Peyer's patch (tissue), 4 donors: ENCODE data around the gene MYH7.

Experiments used
- POLR2A ChIP-seq, 2 donors: fragments of 450-650 bp; IDR thresholded peaks; one replicate each; pipeline ENCODE4 v1.5.1; 2017; ENCODE audit warnings: antibody characterized with exemption in 2 of 2, mild to moderate bottlenecking in 2 of 2, moderate library complexity in 2 of 2
- TF ChIP-seq, protein P1 (sequence below), 6 experiments: fragments of 450-650 bp in 4 of 6; fragments of 200-600 bp in 2 of 6; sonication (generic) in 1 of 6; IDR thresholded peaks; one replicate each; pipeline ENCODE4 v1.5.1; 2017 to 2019; ENCODE audit warnings: antibody characterized with exemption in 6 of 6, mild to moderate bottlenecking in 3 of 6, moderate library complexity in 1 of 6

DNA sequence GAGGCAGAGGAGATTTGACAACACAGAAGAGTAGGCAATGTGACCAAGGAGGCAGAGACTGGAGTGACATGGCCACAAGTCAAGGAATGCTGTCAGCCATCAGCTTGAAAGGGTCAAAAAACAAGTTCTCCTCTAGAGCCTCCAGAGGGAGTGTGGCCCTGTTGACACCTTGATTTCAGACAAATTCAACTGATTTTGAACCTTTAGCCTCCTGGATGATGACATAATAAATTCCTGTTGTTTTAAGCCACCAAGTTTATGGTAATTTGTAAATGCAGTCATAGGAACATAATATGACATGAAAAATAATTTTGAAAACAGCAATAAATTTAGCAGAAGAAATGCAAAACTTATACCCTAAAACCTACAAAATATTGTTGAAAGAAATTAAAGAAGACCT lies 25.5 kb upstream of the MYH7 start:
- TF ChIP-seq POLR2A (IDR thresholded peaks at IDR 0.05), result no peak
- TF ChIP-seq, protein P1, sequence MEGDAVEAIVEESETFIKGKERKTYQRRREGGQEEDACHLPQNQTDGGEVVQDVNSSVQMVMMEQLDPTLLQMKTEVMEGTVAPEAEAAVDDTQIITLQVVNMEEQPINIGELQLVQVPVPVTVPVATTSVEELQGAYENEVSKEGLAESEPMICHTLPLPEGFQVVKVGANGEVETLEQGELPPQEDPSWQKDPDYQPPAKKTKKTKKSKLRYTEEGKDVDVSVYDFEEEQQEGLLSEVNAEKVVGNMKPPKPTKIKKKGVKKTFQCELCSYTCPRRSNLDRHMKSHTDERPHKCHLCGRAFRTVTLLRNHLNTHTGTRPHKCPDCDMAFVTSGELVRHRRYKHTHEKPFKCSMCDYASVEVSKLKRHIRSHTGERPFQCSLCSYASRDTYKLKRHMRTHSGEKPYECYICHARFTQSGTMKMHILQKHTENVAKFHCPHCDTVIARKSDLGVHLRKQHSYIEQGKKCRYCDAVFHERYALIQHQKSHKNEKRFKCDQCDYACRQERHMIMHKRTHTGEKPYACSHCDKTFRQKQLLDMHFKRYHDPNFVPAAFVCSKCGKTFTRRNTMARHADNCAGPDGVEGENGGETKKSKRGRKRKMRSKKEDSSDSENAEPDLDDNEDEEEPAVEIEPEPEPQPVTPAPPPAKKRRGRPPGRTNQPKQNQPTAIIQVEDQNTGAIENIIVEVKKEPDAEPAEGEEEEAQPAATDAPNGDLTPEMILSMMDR (IDR thresholded peaks at IDR 0.05), result no peak
